D341Med (cell line): Measurements from ENCODE around the gene TMEM100.
A peak's percentile ranks its signal among the peaks of the same experiment; 100 is the strongest.

Experiments
- DNase-seq: peaks from one replicate; pipeline ENCODE4 v3.0.0; 2012; ENCODE audit warnings: low spot score

The TMEM100 gene

GRCh38 chr17:55717898-55718735 lies 4.5 kb downstream of the TMEM100 start:
- peak; percentile 68 for DNase-seq

GRCh38 chr17:55717432-55717831 lies 5.2 kb downstream of the TMEM100 start:
- DNase-seq, result no peak

GRCh38 chr17:55710829-55711496 lies 11.7 kb downstream of the TMEM100 start:
- DNase-seq, result no peak

GRCh38 chr17:55710410-55710809 lies 12.3 kb downstream of the TMEM100 start:
- no peak for DNase-seq

- DNase-seq, result no peak
Measured at GRCh38 chr17:55709984-55710383, 12.7 kb downstream of the TMEM100 start.

- no peak for DNase-seq
Measured at GRCh38 chr17:55709440-55709839, 13.2 kb downstream of the TMEM100 start.

GRCh38 chr17:55708175-55708974 lies 14.3 kb downstream of the TMEM100 start:
- no peak for DNase-seq

- DNase-seq, result no peak
Measured at GRCh38 chr17:55706808-55707773, 15.6 kb downstream of the TMEM100 start.

GRCh38 chr17:55705847-55706246 lies 16.8 kb downstream of the TMEM100 start:
- DNase-seq, result no peak

GRCh38 chr17:55704401-55704800 lies 18.3 kb downstream of the TMEM100 start:
- no peak for DNase-seq

- no peak for DNase-seq
Measured at GRCh38 chr17:55702150-55702549, 20.5 kb downstream of the TMEM100 start.

GRCh38 chr17:55699181-55699860 lies 23.3 kb downstream of the TMEM100 start:
- DNase-seq, result no peak

GRCh38 chr17:55694286-55694910 lies 28.3 kb downstream of the TMEM100 start:
- no peak for DNase-seq

GRCh38 chr17:55693254-55694216 lies 29.1 kb downstream of the TMEM100 start:
- DNase-seq, result no peak

- DNase-seq, result no peak
Measured at GRCh38 chr17:55692276-55692675, 30.4 kb downstream of the TMEM100 start.

GRCh38 chr17:55691666-55692065 lies 31.0 kb downstream of the TMEM100 start:
- DNase-seq, result no peak

GRCh38 chr17:55690105-55690508 lies 32.6 kb downstream of the TMEM100 start:
- no peak for DNase-seq

- DNase-seq, result no peak
Measured at GRCh38 chr17:55689672-55690071, 33.0 kb downstream of the TMEM100 start.

GRCh38 chr17:55688057-55688456 lies 34.6 kb downstream of the TMEM100 start:
- no peak for DNase-seq
